H1 (cell line): ENCODE results near the gene TTC28. TPM values are rescaled to one million over a fixed set of nuclear protein-coding genes. Genes with fewer than 3 reads are reported as not detected.

Experiments used
- CBX5 ChIP-seq: fragments of 300-800, 300-1000 bp; sonication (generic); IDR thresholded peaks from 2 replicates; pipeline ENCODE4 v1.7.1; 2016; ENCODE audit warnings: antibody characterized with exemption, low read length, low read depth
- CTCF ChIP-seq, 3 experiments: IDR thresholded peaks; 1 replicate in 2 of 3; 2 replicates in 1 of 3; pipeline versions ENCODE4 v1.5.1 to v1.6.1; 2011; ENCODE audit warnings: low read length in 3 of 3, mild to moderate bottlenecking in 3 of 3, inconsistent platforms in 2 of 3, low read depth in 1 of 3, moderate library complexity in 1 of 3; ENCODE audit not compliant: insufficient read depth in 1 of 3; ENCODE audit errors: control extremely low read depth in 1 of 3
- polyA plus RNA-seq, 7 experiments: library from polyadenylated mRNA; depleted of rRNA in 3 of 7; stranded (reverse) in 5 of 7; unstranded in 2 of 7; fragments of >200 nt in 5 of 7; fragments of 200-250 nt in 2 of 7; gene quantifications; 1 replicate in 5 of 7; 2 replicates in 1 of 7; 4 replicates in 1 of 7; pipeline versions ENCODE4 v1.2.1 to v1.2.3, GENCODE V29; 2011 to 2013; ENCODE audit warnings: missing spikeins in 2 of 7, mixed read lengths in 2 of 7
- total RNA-seq: library from RNA; stranded (reverse); fragmentation: NEBNext Ultra II Directional; extraction: Animal tissue kit (Norgen Biotek cat#: 25700); gene quantifications from 2 replicates; pipeline ENCODE4 v1.2.1, GENCODE V29; 2021

The TTC28 gene
- total and polyA plus RNA-seq, 2 of the 8 experiments (the other 6 are each of a cell fraction or from before 2014, with no cell fraction given) = 2.6 to 12.6 TPM

GRCh38 chr22:28593299-28593698 lies 86.3 kb downstream of the TTC28 start (continued):
- TF ChIP-seq CTCF (IDR thresholded peaks at IDR 0.05; ENCODE audit: control extremely low read depth in 1 of 3, insufficient read depth in 1 of 3, low read depth in 1 of 3, low read length in 3 of 3) = no peak
- TF ChIP-seq CBX5 = no peak
